ENCODE results near the gene PLXNA1.

PLXNA1 gene

GRCh38 chr3:126945891-126946290, 37.0 kb upstream of the PLXNA1 start:
- H3K27ac ChIP-seq: no peak overlapping the region
- TF ChIP-seq CTCF (conservative IDR thresholded peaks at IDR 0.05): no peak

- H3K27ac ChIP-seq: no peak overlapping the region
- no peak for TF ChIP-seq CTCF (conservative IDR thresholded peaks at IDR 0.05)
Measured at GRCh38 chr3:126946405-126946804, 36.5 kb upstream of the PLXNA1 start.

- TF ChIP-seq CTCF (conservative IDR thresholded peaks at IDR 0.05): no peak
- no peak overlapping the region for H3K27ac ChIP-seq
Measured at GRCh38 chr3:126947429-126947828, 35.5 kb upstream of the PLXNA1 start.

GRCh38 chr3:126948980-126949535, 33.9 kb upstream of the PLXNA1 start:
- no peak overlapping the region for H3K27ac ChIP-seq
- no peak for TF ChIP-seq CTCF (conservative IDR thresholded peaks at IDR 0.05)

- TF ChIP-seq CTCF (conservative IDR thresholded peaks at IDR 0.05): no peak
- H3K27ac ChIP-seq: no peak overlapping the region
Measured at GRCh38 chr3:126951561-126951960, 31.4 kb upstream of the PLXNA1 start.

GRCh38 chr3:126952261-126952982, 30.5 kb upstream of the PLXNA1 start:
- H3K27ac ChIP-seq: no peak overlapping the region

More at GRCh38 chr3:126952261-126952982, 30.5 kb upstream of the PLXNA1 start:
- TF ChIP-seq CTCF (conservative IDR thresholded peaks at IDR 0.05): no peak

Measured in VCaP (cell line).